Testis (tissue), 3 donors: ENCODE data around the gene PDGFRB. TPM values are rescaled to one million over a fixed set of nuclear protein-coding genes. Genes with fewer than 3 reads are reported as not detected.

Experiments used
- DNase-seq: peaks from one replicate; pipeline ENCODE4 v3.0.0-alpha.2; 2019
- H3K27ac ChIP-seq, 2 donors: fragments of 200-600 bp; sonication (generic); one replicate each; pipeline ENCODE4 v1.5.1; 2019
- H3K27me3 ChIP-seq: fragments of 200-600 bp; sonication (generic); one replicate; pipeline ENCODE4 v1.5.1; 2019
- H3K36me3 ChIP-seq: fragments of 200-600 bp; sonication (generic); one replicate; pipeline ENCODE4 v1.5.1; 2017; ENCODE audit warnings: low read depth; ENCODE audit errors: missing control alignments
- H3K4me1 ChIP-seq: fragments of 200-600 bp; sonication (generic); one replicate; pipeline ENCODE4 v1.5.1; 2019
- H3K4me3 ChIP-seq, 2 donors: fragments of 200-600 bp; sonication (generic); one replicate each; pipeline ENCODE4 v1.5.1; 2017 to 2019
- H3K9me3 ChIP-seq: fragments of 200-600 bp; sonication (generic); one replicate; pipeline ENCODE4 v1.5.1; 2017
- CTCF ChIP-seq, 3 experiments: fragments of 450-650 bp in 2 of 3; fragments of 200-600 bp in 1 of 3; sonication (generic) in 1 of 3; IDR thresholded peaks; one replicate each; pipeline ENCODE4 v1.5.1; 2016 to 2019; ENCODE audit warnings: antibody characterized with exemption in 3 of 3, mild to moderate bottlenecking in 2 of 3, moderate library complexity in 1 of 3
- POLR2A ChIP-seq: fragments of 450-650 bp; IDR thresholded peaks from one replicate; pipeline ENCODE4 v1.6.1; 2017; ENCODE audit warnings: antibody characterized with exemption, mild to moderate bottlenecking, moderate library complexity
- WGBS, 2 donors: methylation state at CpG; one replicate each; pipeline ENCODE4 v1.1.5; 2018; 5-methylcytosine and 5-hydroxymethylcytosine counted together
- intact Hi-C: fragments of 100-400 bp; cut with DNase I; formaldehyde crosslinking; loops from one replicate; pipeline ENCODE4 v1.15.1; 2023; ENCODE audit warnings: low total_unique reads
- polyA plus RNA-seq: library from polyadenylated mRNA; stranded (reverse); fragments of 350-450 nt; fragmentation: Illumina TruSeq; extraction: RNeasy Lipid Tissue Mini Kit (QIAGEN cat#74804); gene quantifications from one replicate; pipeline ENCODE4 v1.2.3, GENCODE V29; 2014; ENCODE audit warnings: low read depth, low replicate concordance; ENCODE audit not compliant: insufficient read depth
- total RNA-seq, 2 donors: library from RNA; depleted of rRNA; stranded (reverse); fragments of >200 nt; gene quantifications; one replicate each; pipeline ENCODE4 v1.2.3, GENCODE V29; 2016

Gene PDGFRB
- total and polyA plus RNA-seq, 3 donors from 2014 or later = 61.6 to 87.0 (median 71.2) TPM

GRCh38 chr5:150130493-150130922 is 25.1 kb downstream of the PDGFRB start:
- no peak for DNase-seq
- Histone ChIP-seq H3K27ac (peak overlapping the region in 1 of 2 donors; percentile 76), H3K36me3 (no peaks in the 10 kb centered on the region), H3K27me3 (no peaks in the 10 kb centered on the region), H3K4me3 (no peak overlapping the region), H3K9me3 (no peaks in the 10 kb centered on the region), H3K4me1 (peaks cover 27% of the 10 kb centered on the region)
- WGBS, 2 donors = 72 to 84% methylated on average over 8 of the region's 8 CpGs
- intact Hi-C loops = no loop called here
- TF ChIP-seq CTCF (IDR thresholded peaks at IDR 0.05) (no peak), POLR2A (no peak)

- no peaks in the 10 kb centered on the region for H3K36me3 ChIP-seq
Observed at GRCh38 chr5:150129813-150130492, 25.7 kb downstream of the PDGFRB start.

GRCh38 chr5:150129454-150129812 is 26.2 kb downstream of the PDGFRB start:
- no peaks in the 10 kb centered on the region for H3K27me3 ChIP-seq
- DNase-seq = no peak
- H3K4me1 ChIP-seq = peaks cover 27% of the 10 kb centered on the region
- H3K36me3 ChIP-seq = no peaks in the 10 kb centered on the region
- H3K4me3 ChIP-seq = no peak overlapping the region
- H3K27ac ChIP-seq = peak overlapping the region in 1 of 2 donors; percentile 76
- H3K9me3 ChIP-seq = no peaks in the 10 kb centered on the region
- intact Hi-C loops = loop anchor here (10.0 kb wide), 1 partner anchor 85 kb away; no protein-coding TSS in a partner anchor
- no peak for TF ChIP-seq CTCF (IDR thresholded peaks at IDR 0.05)
- no peak for TF ChIP-seq POLR2A
- 62 to 90% methylated on average over 8 of the region's 8 CpGs for WGBS, 2 donors

More at GRCh38 chr5:150129813-150130492, 25.7 kb downstream of the PDGFRB start:
- Histone ChIP-seq H3K9me3 (no peaks in the 10 kb centered on the region), H3K27ac (peak overlapping the region in 1 of 2 donors; percentile 76), H3K27me3 (no peaks in the 10 kb centered on the region), H3K4me3 (no peak overlapping the region), H3K4me1 (peaks cover 27% of the 10 kb centered on the region)
- peak; percentile 81 for DNase-seq
- 42 to 49% methylated on average over 11 to 25 of the region's 25 CpGs for WGBS, 2 donors
- TF ChIP-seq POLR2A = no peak
- peak; percentile 83 to 90 (median 87) for TF ChIP-seq CTCF (IDR thresholded peaks at IDR 0.05)
- intact Hi-C loops = loop anchor here (10.0 kb wide), 1 partner anchor 85 kb away; no protein-coding TSS in a partner anchor

GRCh38 chr5:150126921-150127265 is 28.8 kb downstream of the PDGFRB start:
- no peak for TF ChIP-seq CTCF (IDR thresholded peaks at IDR 0.05)
- TF ChIP-seq POLR2A = no peak
- no peaks in the 10 kb centered on the region for H3K36me3 ChIP-seq
- no peak for DNase-seq
- H3K9me3 ChIP-seq = no peaks in the 10 kb centered on the region
- 81 to 86% methylated on average over 3 to 6 of the region's 6 CpGs for WGBS, 2 donors
- peaks cover 15% of the 10 kb centered on the region for H3K4me1 ChIP-seq
- H3K27ac ChIP-seq = no peak overlapping the region
- intact Hi-C loops = loop anchor here (10.0 kb wide), 1 partner anchor 88 kb away; no protein-coding TSS in a partner anchor
- no peaks in the 10 kb centered on the region for H3K27me3 ChIP-seq
- H3K4me3 ChIP-seq = no peak overlapping the region
